Astrocyte (in vitro differentiated cells and primary cell): ENCODE measurements around the gene VPS13A. TPM values are rescaled to one million over a fixed set of nuclear protein-coding genes. Genes with fewer than 3 reads are reported as not detected.

ENCODE experiments used
- DNase-seq: peaks from one replicate; pipeline ENCODE4 v3.0.0-alpha.2; 2010; ENCODE audit warnings: low read depth
- FAIRE-seq: peaks from 2 replicates; lab custom pipeline; 2011; peaks lifted over from hg19 to GRCh38; lab: Jason Lieb, UNC
- H2AFZ ChIP-seq: 2 replicates; pipeline ENCODE4 v1.6.0; 2012; ENCODE audit warnings: low read depth, low read length, inconsistent platforms
- H3K27ac ChIP-seq: 2 replicates; pipeline ENCODE4 v1.5.1; 2011; ENCODE audit warnings: low read depth, low read length, inconsistent platforms
- H3K27me3 ChIP-seq: 2 replicates; pipeline ENCODE4 v1.6.0; 2011; ENCODE audit warnings: low read length, inconsistent platforms; ENCODE audit not compliant: insufficient read depth
- H3K36me3 ChIP-seq: 2 replicates; pipeline ENCODE4 v1.5.1; 2011; ENCODE audit warnings: low read length, inconsistent platforms; ENCODE audit not compliant: insufficient read depth
- H3K4me1 ChIP-seq: 2 replicates; pipeline ENCODE4 v1.5.1; 2011; ENCODE audit warnings: low read length, inconsistent platforms; ENCODE audit not compliant: insufficient read depth
- H3K4me2 ChIP-seq: 2 replicates; pipeline ENCODE4 v1.6.0; 2012; ENCODE audit warnings: low read length, inconsistent platforms
- H3K4me3 ChIP-seq: 2 replicates; pipeline ENCODE4 v1.5.1; 2011; ENCODE audit warnings: low read depth, mild to moderate bottlenecking, low read length, inconsistent platforms; ENCODE audit not compliant: insufficient read depth
- H3K79me2 ChIP-seq: 2 replicates; pipeline ENCODE4 v1.6.0; 2012; ENCODE audit warnings: mild to moderate bottlenecking, low read length, inconsistent platforms; ENCODE audit not compliant: insufficient read depth
- H3K9ac ChIP-seq: 2 replicates; pipeline ENCODE4 v1.6.0; 2012; ENCODE audit warnings: mild to moderate bottlenecking, low read length, inconsistent platforms
- H3K9me3 ChIP-seq: 2 replicates; pipeline ENCODE4 v1.5.1; 2012; ENCODE audit warnings: low read depth, mild to moderate bottlenecking, low read length, inconsistent platforms; ENCODE audit not compliant: insufficient read depth
- H4K20me1 ChIP-seq: 2 replicates; pipeline ENCODE4 v1.6.0; 2012; ENCODE audit warnings: low read length, inconsistent platforms; ENCODE audit not compliant: insufficient read depth
- H3K27ac Mint-ChIP-seq: one replicate; pipeline ENCODE4 v1.8.0; 2021; ENCODE audit warnings: mild to moderate bottlenecking, mixed read lengths; ENCODE audit not compliant: unreplicated experiment
- H3K27me3 Mint-ChIP-seq: one replicate; pipeline ENCODE4 v1.8.0; 2021; ENCODE audit warnings: low read depth, mixed read lengths; ENCODE audit not compliant: unreplicated experiment
- H3K36me3 Mint-ChIP-seq: one replicate; pipeline ENCODE4 v1.8.0; 2021; ENCODE audit warnings: low read depth, mixed read lengths; ENCODE audit not compliant: unreplicated experiment
- H3K4me1 Mint-ChIP-seq: one replicate; pipeline ENCODE4 v1.8.0; 2021; ENCODE audit warnings: low read depth, mixed read lengths; ENCODE audit not compliant: unreplicated experiment
- H3K4me3 Mint-ChIP-seq: one replicate; pipeline ENCODE4 v1.8.0; 2021; ENCODE audit warnings: mild to moderate bottlenecking, moderate library complexity, mixed read lengths; ENCODE audit not compliant: unreplicated experiment
- H3K9me3 Mint-ChIP-seq: one replicate; pipeline ENCODE4 v1.8.0; 2021; ENCODE audit warnings: mild to moderate bottlenecking, mixed read lengths; ENCODE audit not compliant: unreplicated experiment
- CTCF ChIP-seq: IDR thresholded peaks from 2 replicates; pipeline ENCODE4 v1.5.1; 2011; ENCODE audit warnings: low read depth, mild to moderate bottlenecking, inconsistent platforms, low read length, moderate library complexity; ENCODE audit not compliant: insufficient read depth
- EZH2 ChIP-seq: IDR thresholded peaks from 2 replicates; pipeline ENCODE4 v1.6.1; 2012; ENCODE audit warnings: mild to moderate bottlenecking, low read length, inconsistent platforms; ENCODE audit not compliant: insufficient read depth
- total RNA-seq: library from RNA; stranded (reverse); gene quantifications from 2 replicates; pipeline ENCODE4 v1.2.1, GENCODE V29; 2021

The VPS13A gene
- total RNA-seq, 1 donor from 2014 or later: 34.9 TPM

- H4K20me1 ChIP-seq: no peaks in the 10 kb centered on the region
- no peak overlapping the region for H3K4me2 ChIP-seq
- H3K27me3 ChIP-seq: no peaks in the 10 kb centered on the region
- H3K4me1 ChIP-seq: peaks cover 8% of the 10 kb centered on the region
- H3K9ac ChIP-seq: no peak overlapping the region
- H3K36me3 Mint-ChIP-seq: no peaks in the 10 kb centered on the region
- H3K36me3 ChIP-seq: no peaks in the 10 kb centered on the region
- H3K4me1 Mint-ChIP-seq: peaks cover 9% of the 10 kb centered on the region
- H3K9me3 Mint-ChIP-seq: no peaks in the 10 kb centered on the region
- peaks cover 2% of the 10 kb centered on the region for H3K27me3 Mint-ChIP-seq
- no peak for FAIRE-seq
- no peak overlapping the region for H3K4me3 ChIP-seq
- no peaks in the 10 kb centered on the region for H3K9me3 ChIP-seq
- TF ChIP-seq EZH2: no peak
- no peak for TF ChIP-seq CTCF
- H3K27ac ChIP-seq: no peak overlapping the region
- DNase-seq: no peak
- no peaks in the 10 kb centered on the region for H3K79me2 ChIP-seq
- H3K4me3 Mint-ChIP-seq: no peak overlapping the region
- H3K27ac Mint-ChIP-seq: no peak overlapping the region
- no peak overlapping the region for H2AFZ ChIP-seq
Measured at GRCh38 chr9:77161191-77161590, 16.1 kb upstream of the VPS13A start.

DNA sequence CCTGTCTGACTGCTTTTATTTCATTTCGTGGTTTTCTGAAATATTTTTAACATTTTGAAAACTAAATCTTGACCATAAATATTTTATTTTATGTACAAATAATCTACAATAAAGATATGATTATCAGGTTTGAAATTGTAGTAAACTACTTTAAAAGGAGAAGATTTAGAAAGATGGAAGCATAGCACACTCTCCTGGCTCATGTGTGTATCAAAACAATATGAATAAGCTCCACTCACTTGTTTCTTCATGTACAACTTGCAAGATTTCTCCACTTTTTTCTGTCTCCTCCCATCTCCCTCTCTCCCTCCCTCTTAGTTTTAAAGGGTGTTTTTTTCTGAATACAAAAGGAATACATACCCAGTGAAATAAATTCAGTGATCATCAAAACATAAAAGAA lies 15.4 kb upstream of the VPS13A start:
- Histone ChIP-seq H3K27ac (no peak overlapping the region), H3K79me2 (no peaks in the 10 kb centered on the region), H2AFZ (no peak overlapping the region), H3K9ac (no peak overlapping the region), H3K4me2 (no peak overlapping the region), H3K4me3 (no peak overlapping the region), H3K27me3 (no peaks in the 10 kb centered on the region), H3K9me3 (no peaks in the 10 kb centered on the region), H3K4me1 (peaks cover 8% of the 10 kb centered on the region), H4K20me1 (no peaks in the 10 kb centered on the region), H3K36me3 (no peaks in the 10 kb centered on the region)
- H3K36me3 Mint-ChIP-seq: no peaks in the 10 kb centered on the region
- FAIRE-seq (no peak), DNase-seq (no peak)
- no peaks in the 10 kb centered on the region for H3K9me3 Mint-ChIP-seq
- peaks cover 2% of the 10 kb centered on the region for H3K27me3 Mint-ChIP-seq
- no peak overlapping the region for H3K4me3 Mint-ChIP-seq
- TF ChIP-seq CTCF: no peak
- no peak for TF ChIP-seq EZH2
- H3K4me1 Mint-ChIP-seq: peaks cover 9% of the 10 kb centered on the region
- no peak overlapping the region for H3K27ac Mint-ChIP-seq

DNA sequence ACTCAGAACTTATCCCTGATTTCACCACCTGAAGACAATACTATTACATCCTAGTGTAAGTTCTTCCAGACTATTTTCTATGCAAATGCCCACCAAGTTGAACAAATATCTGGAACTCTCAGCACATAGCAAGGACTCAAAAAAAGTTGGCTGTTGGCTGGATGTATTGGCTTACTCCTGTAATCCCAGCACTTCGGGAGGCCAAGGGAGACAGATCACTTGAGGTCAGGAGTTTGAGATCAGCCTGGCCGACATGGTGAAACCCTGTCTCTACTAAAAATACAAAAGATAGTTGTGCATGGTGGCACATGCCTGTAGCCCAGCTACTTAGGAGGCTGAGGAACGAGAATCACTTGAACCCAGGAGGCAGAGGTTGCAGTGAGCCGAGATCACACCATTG lies 15.0 kb upstream of the VPS13A start:
- H3K4me2 ChIP-seq: no peak overlapping the region
- Mint-ChIP-seq H3K36me3 (no peaks in the 10 kb centered on the region), H3K4me1 (peaks cover 9% of the 10 kb centered on the region), H3K27ac (no peak overlapping the region), H3K27me3 (peaks cover 2% of the 10 kb centered on the region), H3K4me3 (no peak overlapping the region), H3K9me3 (no peaks in the 10 kb centered on the region)
- no peaks in the 10 kb centered on the region for H3K27me3 ChIP-seq
- H4K20me1 ChIP-seq: no peaks in the 10 kb centered on the region
- H3K79me2 ChIP-seq: no peaks in the 10 kb centered on the region
- H3K4me3 ChIP-seq: no peak overlapping the region
- H2AFZ ChIP-seq: no peak overlapping the region
- peaks cover 8% of the 10 kb centered on the region for H3K4me1 ChIP-seq
- H3K9me3 ChIP-seq: no peaks in the 10 kb centered on the region
- no peak overlapping the region for H3K9ac ChIP-seq
- no peak for DNase-seq
- TF ChIP-seq EZH2 (no peak), CTCF (no peak)
- H3K36me3 ChIP-seq: no peaks in the 10 kb centered on the region
- FAIRE-seq: no peak
- H3K27ac ChIP-seq: no peak overlapping the region
